HCT116 (cell line): ENCODE data around the gene TNKS2. TPM values are rescaled to one million over a fixed set of nuclear protein-coding genes. Genes with fewer than 3 reads are reported as not detected.

Experiments used
- ATAC-seq: fragments of 200-7000 bp; cut with Tn5 transposase; 2 replicates; pipeline ENCODE4 v1.9.1; 2020; ENCODE audit warnings: mild to moderate bottlenecking, moderate library complexity
- BruUV-seq: library from RNA; stranded (reverse); fragments of 400-500 nt; replicated peaks from 2 replicates; lab custom pipeline; 2021; lab: Mats Ljungman, UMichigan
- CTCF ChIA-PET: fragments of 300-600 bp; sonication (Branson Sonifier 250); formaldehyde crosslinking; loops from one replicate; lab custom pipeline; 2021; ENCODE audit warnings: antibody characterized with exemption; lab: Charles Lee
- POLR2A ChIA-PET: fragments of 300-600, 350-600 bp; sonication (Branson Sonifier 250); formaldehyde crosslinking; loops from one replicate; lab custom pipeline; 2021; ENCODE audit warnings: antibody characterized with exemption; lab: Charles Lee
- RAD21 ChIA-PET, 2 experiments: fragments of 300-600 bp; sonication (Branson Sonifier 250); formaldehyde crosslinking; loops; one replicate each; lab custom pipeline; 2023; ENCODE audit warnings: low total read pairs in 2 of 2; ENCODE audit not compliant: uncharacterized antibody in 2 of 2, unreplicated experiment in 2 of 2, low non-redundant PET in 1 of 2; lab: Charles Lee
- DNase-seq: peaks from one replicate; pipeline ENCODE4 v3.0.0-alpha.2; 2010; ENCODE audit warnings: low read depth, low spot score
- H2AFZ ChIP-seq: fragments of 200-600 bp; shearing (Covaris generic), sonication (generic); 2 replicates; pipeline ENCODE4 v1.6.1; 2017; ENCODE audit warnings: low read depth, mixed run types, mixed read lengths, antibody characterized with exemption, low read length; ENCODE audit not compliant: poor library complexity, severe bottlenecking
- H3K27ac ChIP-seq: 2 replicates; pipeline ENCODE4 v1.5.1; 2012; ENCODE audit warnings: low read depth, low read length
- H3K27me3 ChIP-seq: fragments of 200-600 bp; sonication (generic); 2 replicates; pipeline ENCODE4 v1.6.1; 2016; ENCODE audit warnings: mixed run types, low read length, mixed read lengths; ENCODE audit not compliant: insufficient read depth
- H3K36me3 ChIP-seq, 2 experiments: fragments of 200-500 bp in 1 of 2; fragments of 200-600 bp in 1 of 2; sonication (Bioruptor generic) in 1 of 2; sonication (generic) in 1 of 2; 2 replicates each; pipeline versions ENCODE4 v1.5.1 to v1.6.1; 2014 to 2016; ENCODE audit warnings: low read length in 2 of 2, inconsistent platforms in 1 of 2, mixed read lengths in 1 of 2, mixed run types in 1 of 2; ENCODE audit not compliant: insufficient read depth in 2 of 2, control insufficient read depth in 1 of 2
- H3K4me1 ChIP-seq, 2 experiments: fragments of 200-600 bp in 1 of 2; sonication (generic) in 1 of 2; 2 replicates each; pipeline versions ENCODE4 v1.5.1 to v1.6.1; 2012 to 2017; ENCODE audit warnings: low read length in 2 of 2, inconsistent platforms in 1 of 2, mild to moderate bottlenecking in 1 of 2, mixed read lengths in 1 of 2, mixed run types in 1 of 2, moderate library complexity in 1 of 2; ENCODE audit not compliant: insufficient read depth in 2 of 2, control insufficient read depth in 1 of 2
- H3K4me2 ChIP-seq: fragments of 200-600 bp; sonication (generic); 2 replicates; pipeline ENCODE4 v1.6.1; 2017; ENCODE audit warnings: mixed run types, low read length, mixed read lengths
- H3K4me3 ChIP-seq, 2 experiments: fragments of 200-600 bp in 1 of 2; sonication (generic) in 1 of 2; replicated peaks in 1 of 2; 2 replicates each; pipeline ENCODE4 v1.5.1; 2011 to 2016; ENCODE audit warnings: low read length in 2 of 2, control low read depth in 1 of 2, low read depth in 1 of 2, mild to moderate bottlenecking in 1 of 2, mixed read lengths in 1 of 2, mixed run types in 1 of 2
- H3K79me2 ChIP-seq: fragments of 200-600 bp; sonication (generic); 2 replicates; pipeline ENCODE4 v1.6.1; 2017; ENCODE audit warnings: mild to moderate bottlenecking, mixed run types, low read length, moderate library complexity, mixed read lengths; ENCODE audit not compliant: insufficient read depth
- H3K9ac ChIP-seq: fragments of 200-600 bp; sonication (generic); 2 replicates; pipeline ENCODE4 v1.6.1; 2016; ENCODE audit warnings: low read length, mixed read lengths
- H3K9me2 ChIP-seq: fragments of 200-600 bp; sonication (generic), shearing (Covaris generic); 2 replicates; pipeline ENCODE4 v1.6.1; 2017; ENCODE audit warnings: mixed run types, mild to moderate bottlenecking, moderate library complexity; ENCODE audit not compliant: insufficient read depth
- H3K9me3 ChIP-seq, 2 experiments: fragments of 200-500 bp in 1 of 2; fragments of 200-600 bp in 1 of 2; sonication (Bioruptor generic) in 1 of 2; sonication (generic) in 1 of 2; 2 replicates each; pipeline ENCODE4 v1.6.1; 2014 to 2017; ENCODE audit warnings: low read length in 2 of 2, mixed read lengths in 2 of 2, inconsistent platforms in 1 of 2, low read depth in 1 of 2, mild to moderate bottlenecking in 1 of 2, mixed run types in 1 of 2, moderate library complexity in 1 of 2; ENCODE audit not compliant: control insufficient read depth in 1 of 2, insufficient read depth in 1 of 2
- H4K20me1 ChIP-seq: fragments of 200-600 bp; sonication (generic), shearing (Covaris generic); 2 replicates; pipeline ENCODE4 v1.6.1; 2017; ENCODE audit warnings: mixed run types, mild to moderate bottlenecking, moderate library complexity; ENCODE audit not compliant: insufficient read depth
- CBX3 ChIP-seq: IDR thresholded peaks from 2 replicates; pipeline ENCODE4 v1.6.1; 2012; ENCODE audit warnings: low read depth
- EGR1 ChIP-seq: IDR thresholded peaks from 2 replicates; pipeline ENCODE4 v1.6.1; 2012; ENCODE audit warnings: low read depth
- EZH2phosphoT487 ChIP-seq: fragments of 200-600 bp; IDR thresholded peaks from 2 replicates; pipeline ENCODE4 v1.6.1; 2018; ENCODE audit warnings: antibody characterized with exemption, borderline replicate concordance
- JUND ChIP-seq: IDR thresholded peaks from 2 replicates; pipeline ENCODE4 v1.6.1; 2012
- POLR2A ChIP-seq: IDR thresholded peaks from 2 replicates; pipeline ENCODE4 v1.7.0; 2011; ENCODE audit warnings: borderline replicate concordance; ENCODE audit not compliant: insufficient read depth, insufficient read length; ENCODE audit errors: extremely low read depth
- POLR2AphosphoS5 ChIP-seq: IDR thresholded peaks from 2 replicates; pipeline ENCODE4 v1.6.1; 2011; ENCODE audit warnings: mild to moderate bottlenecking, low read depth, low read length, moderate library complexity
- SIN3A ChIP-seq: IDR thresholded peaks from 2 replicates; pipeline ENCODE4 v1.6.1; 2012; ENCODE audit warnings: low read depth
- SP1 ChIP-seq: IDR thresholded peaks from 2 replicates; pipeline ENCODE4 v1.6.1; 2012; ENCODE audit warnings: low read depth
- TCF7L2 ChIP-seq: IDR thresholded peaks from 2 replicates; pipeline ENCODE4 v1.7.0; 2011; ENCODE audit warnings: borderline replicate concordance, inconsistent platforms; ENCODE audit not compliant: insufficient read depth, insufficient read length; ENCODE audit errors: extremely low read depth
- YY1 ChIP-seq: IDR thresholded peaks from 2 replicates; pipeline ENCODE4 v1.6.1; 2011; ENCODE audit warnings: low read length, low read depth, moderate library complexity, mild to moderate bottlenecking; ENCODE audit not compliant: insufficient replicate concordance; ENCODE audit errors: extremely low read depth
- ZNF274 ChIP-seq: fragments of 200-500 bp; sonication (Bioruptor generic); IDR thresholded peaks from 2 replicates; pipeline ENCODE4 v1.6.1; 2014; ENCODE audit warnings: mild to moderate bottlenecking, low read depth, low read length, inconsistent platforms
- intact Hi-C: fragments of 100-400 bp; cut with micrococcal nuclease; formaldehyde crosslinking; loops from 2 replicates; pipeline ENCODE4 v1.10.0; 2022
- total RNA-seq: library from RNA; stranded (reverse); gene quantifications from one replicate; pipeline ENCODE4 v1.2.1, GENCODE V29; 2021; ENCODE audit not compliant: unreplicated experiment
- TF ChIP-seq, protein P1 (sequence below): IDR thresholded peaks from 2 replicates; pipeline ENCODE4 v1.6.1; 2011; ENCODE audit warnings: mild to moderate bottlenecking, low read length, moderate library complexity; ENCODE audit not compliant: insufficient replicate concordance; ENCODE audit errors: extremely low read depth
- TF ChIP-seq, protein P2 (sequence below), 3 experiments: fragments of 200-600 bp in 1 of 3; sonication (generic) in 1 of 3; IDR thresholded peaks in 2 of 3; conservative IDR thresholded peaks in 1 of 3; 2 replicates each; pipeline ENCODE4 v1.5.1; 2012 to 2017; ENCODE audit warnings: low read depth in 2 of 3, low read length in 2 of 3, antibody characterized with exemption in 1 of 3, borderline replicate concordance in 1 of 3, control low read depth in 1 of 3, mild to moderate bottlenecking in 1 of 3, mixed read lengths in 1 of 3, mixed run types in 1 of 3, moderate library complexity in 1 of 3; ENCODE audit not compliant: insufficient read depth in 1 of 3
- TF ChIP-seq, protein P3 (sequence below): IDR thresholded peaks from 2 replicates; pipeline ENCODE4 v1.6.1; 2012

Gene TNKS2
- total RNA-seq, 1 experiment from 2014 or later = 20.7 TPM

DNA sequence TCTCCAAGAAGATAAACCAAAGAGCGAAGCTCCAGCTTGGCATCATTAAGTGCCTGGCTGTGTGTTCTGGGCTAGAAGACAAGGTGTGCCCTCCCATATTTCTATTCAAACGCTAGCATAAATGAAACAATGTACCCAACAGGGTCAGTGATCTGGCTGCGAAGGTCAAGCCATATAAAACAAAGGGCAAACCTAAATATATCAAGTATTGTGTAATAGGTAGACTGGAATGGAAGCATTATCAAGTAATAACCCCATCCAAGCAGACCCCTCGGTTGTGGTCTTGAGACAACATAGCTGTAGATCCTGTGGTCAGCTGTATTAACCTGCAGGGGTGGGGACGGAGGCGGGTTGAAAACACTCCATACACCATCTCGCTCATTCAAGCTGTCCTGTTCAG is 31.6 kb upstream of the TNKS2 start:
- Histone ChIP-seq H3K36me3 (no peaks in the 10 kb centered on the region), H3K9me2 (no peaks in the 10 kb centered on the region), H3K4me2 (no peak overlapping the region)
- TF ChIP-seq SIN3A = no peak
- TF ChIP-seq YY1 = no peak
- no peak for TF ChIP-seq JUND
- TF ChIP-seq, protein P1, sequence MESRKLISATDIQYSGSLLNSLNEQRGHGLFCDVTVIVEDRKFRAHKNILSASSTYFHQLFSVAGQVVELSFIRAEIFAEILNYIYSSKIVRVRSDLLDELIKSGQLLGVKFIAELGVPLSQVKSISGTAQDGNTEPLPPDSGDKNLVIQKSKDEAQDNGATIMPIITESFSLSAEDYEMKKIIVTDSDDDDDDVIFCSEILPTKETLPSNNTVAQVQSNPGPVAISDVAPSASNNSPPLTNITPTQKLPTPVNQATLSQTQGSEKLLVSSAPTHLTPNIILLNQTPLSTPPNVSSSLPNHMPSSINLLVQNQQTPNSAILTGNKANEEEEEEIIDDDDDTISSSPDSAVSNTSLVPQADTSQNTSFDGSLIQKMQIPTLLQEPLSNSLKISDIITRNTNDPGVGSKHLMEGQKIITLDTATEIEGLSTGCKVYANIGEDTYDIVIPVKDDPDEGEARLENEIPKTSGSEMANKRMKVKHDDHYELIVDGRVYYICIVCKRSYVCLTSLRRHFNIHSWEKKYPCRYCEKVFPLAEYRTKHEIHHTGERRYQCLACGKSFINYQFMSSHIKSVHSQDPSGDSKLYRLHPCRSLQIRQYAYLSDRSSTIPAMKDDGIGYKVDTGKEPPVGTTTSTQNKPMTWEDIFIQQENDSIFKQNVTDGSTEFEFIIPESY = no peak
- TF ChIP-seq, protein P2, sequence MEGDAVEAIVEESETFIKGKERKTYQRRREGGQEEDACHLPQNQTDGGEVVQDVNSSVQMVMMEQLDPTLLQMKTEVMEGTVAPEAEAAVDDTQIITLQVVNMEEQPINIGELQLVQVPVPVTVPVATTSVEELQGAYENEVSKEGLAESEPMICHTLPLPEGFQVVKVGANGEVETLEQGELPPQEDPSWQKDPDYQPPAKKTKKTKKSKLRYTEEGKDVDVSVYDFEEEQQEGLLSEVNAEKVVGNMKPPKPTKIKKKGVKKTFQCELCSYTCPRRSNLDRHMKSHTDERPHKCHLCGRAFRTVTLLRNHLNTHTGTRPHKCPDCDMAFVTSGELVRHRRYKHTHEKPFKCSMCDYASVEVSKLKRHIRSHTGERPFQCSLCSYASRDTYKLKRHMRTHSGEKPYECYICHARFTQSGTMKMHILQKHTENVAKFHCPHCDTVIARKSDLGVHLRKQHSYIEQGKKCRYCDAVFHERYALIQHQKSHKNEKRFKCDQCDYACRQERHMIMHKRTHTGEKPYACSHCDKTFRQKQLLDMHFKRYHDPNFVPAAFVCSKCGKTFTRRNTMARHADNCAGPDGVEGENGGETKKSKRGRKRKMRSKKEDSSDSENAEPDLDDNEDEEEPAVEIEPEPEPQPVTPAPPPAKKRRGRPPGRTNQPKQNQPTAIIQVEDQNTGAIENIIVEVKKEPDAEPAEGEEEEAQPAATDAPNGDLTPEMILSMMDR (IDR thresholded peaks at IDR 0.05 in 2 of 3, conservative IDR thresholded peaks at IDR 0.05 in 1 of 3; ENCODE audit: borderline replicate concordance in 1 of 3, insufficient read depth in 1 of 3, low read depth in 2 of 3, low read length in 2 of 3) = no peak
- no peak for TF ChIP-seq POLR2A
- TF ChIP-seq, protein P3, sequence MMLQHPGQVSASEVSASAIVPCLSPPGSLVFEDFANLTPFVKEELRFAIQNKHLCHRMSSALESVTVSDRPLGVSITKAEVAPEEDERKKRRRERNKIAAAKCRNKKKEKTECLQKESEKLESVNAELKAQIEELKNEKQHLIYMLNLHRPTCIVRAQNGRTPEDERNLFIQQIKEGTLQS = no peak
- TF ChIP-seq EZH2phosphoT487 = no peak
- TF ChIP-seq EGR1 = no peak
- no peak for TF ChIP-seq TCF7L2
- no peak for TF ChIP-seq POLR2AphosphoS5
- no peak for TF ChIP-seq ZNF274
- no peak for TF ChIP-seq CBX3
- no peak for TF ChIP-seq SP1
- TF ChIP-seq, all 23 proteins: peak for 0
- Histone ChIP-seq H4K20me1 (no peaks in the 10 kb centered on the region), H3K9ac (no peak overlapping the region), H2AFZ (no peak overlapping the region), H3K4me3 (no peak overlapping the region), H3K79me2 (no peaks in the 10 kb centered on the region), H3K27me3 (no peaks in the 10 kb centered on the region), H3K9me3 (no peaks in the 10 kb centered on the region; a peak in 1 of 4 replicates), H3K4me1 (no peaks in the 10 kb centered on the region), H3K27ac (no peak overlapping the region)
- ATAC-seq = no peak
- intact Hi-C loops = no loop called here
- no peak for DNase-seq
- ChIA-PET POLR2A (no interaction called here), RAD21 (no interaction called here), CTCF (no interaction called here)
- BruUV-seq = no TSS peak
